ENCODE results near the gene IFT52.

DNA sequence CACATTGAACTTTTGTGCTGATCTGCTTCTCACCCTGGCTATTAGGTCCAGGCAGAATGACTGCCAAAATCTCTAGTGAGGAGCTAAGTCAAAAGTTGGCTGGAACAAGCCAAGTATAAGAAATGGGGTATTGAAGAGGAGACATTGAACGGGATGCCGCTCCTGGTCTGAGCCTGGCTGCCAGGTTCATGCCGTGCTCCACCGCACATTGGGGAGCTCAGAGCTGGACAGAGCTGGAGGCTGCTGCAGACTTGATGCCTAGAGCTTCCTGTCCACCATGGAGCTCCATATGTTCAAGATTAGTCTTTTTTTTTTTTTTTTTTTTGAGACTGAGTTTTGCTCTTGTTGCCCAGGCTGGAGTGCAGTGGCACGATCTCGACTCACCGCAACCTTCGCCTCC lies 4.1 kb upstream of the IFT52 start:
- TF ChIP-seq, protein P1, sequence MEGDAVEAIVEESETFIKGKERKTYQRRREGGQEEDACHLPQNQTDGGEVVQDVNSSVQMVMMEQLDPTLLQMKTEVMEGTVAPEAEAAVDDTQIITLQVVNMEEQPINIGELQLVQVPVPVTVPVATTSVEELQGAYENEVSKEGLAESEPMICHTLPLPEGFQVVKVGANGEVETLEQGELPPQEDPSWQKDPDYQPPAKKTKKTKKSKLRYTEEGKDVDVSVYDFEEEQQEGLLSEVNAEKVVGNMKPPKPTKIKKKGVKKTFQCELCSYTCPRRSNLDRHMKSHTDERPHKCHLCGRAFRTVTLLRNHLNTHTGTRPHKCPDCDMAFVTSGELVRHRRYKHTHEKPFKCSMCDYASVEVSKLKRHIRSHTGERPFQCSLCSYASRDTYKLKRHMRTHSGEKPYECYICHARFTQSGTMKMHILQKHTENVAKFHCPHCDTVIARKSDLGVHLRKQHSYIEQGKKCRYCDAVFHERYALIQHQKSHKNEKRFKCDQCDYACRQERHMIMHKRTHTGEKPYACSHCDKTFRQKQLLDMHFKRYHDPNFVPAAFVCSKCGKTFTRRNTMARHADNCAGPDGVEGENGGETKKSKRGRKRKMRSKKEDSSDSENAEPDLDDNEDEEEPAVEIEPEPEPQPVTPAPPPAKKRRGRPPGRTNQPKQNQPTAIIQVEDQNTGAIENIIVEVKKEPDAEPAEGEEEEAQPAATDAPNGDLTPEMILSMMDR (IDR thresholded peaks at IDR 0.05; ENCODE audit: low read depth, low read length, poor library complexity, severe bottlenecking), result no peak
- TF ChIP-seq EZH2phosphoT487 (IDR thresholded peaks at IDR 0.05; ENCODE audit: borderline replicate concordance, low read length), result no peak

Data from DOHH2 (cell line).